Measurements from ENCODE around the gene FNDC3B. TPM values are rescaled to one million over a fixed set of nuclear protein-coding genes. Genes with fewer than 3 reads are reported as not detected.
A peak's percentile ranks its signal among the peaks of the same experiment; 100 is the strongest.

FNDC3B gene
- total RNA-seq, 1 donor from 2014 or later: 54.9 TPM

DNA sequence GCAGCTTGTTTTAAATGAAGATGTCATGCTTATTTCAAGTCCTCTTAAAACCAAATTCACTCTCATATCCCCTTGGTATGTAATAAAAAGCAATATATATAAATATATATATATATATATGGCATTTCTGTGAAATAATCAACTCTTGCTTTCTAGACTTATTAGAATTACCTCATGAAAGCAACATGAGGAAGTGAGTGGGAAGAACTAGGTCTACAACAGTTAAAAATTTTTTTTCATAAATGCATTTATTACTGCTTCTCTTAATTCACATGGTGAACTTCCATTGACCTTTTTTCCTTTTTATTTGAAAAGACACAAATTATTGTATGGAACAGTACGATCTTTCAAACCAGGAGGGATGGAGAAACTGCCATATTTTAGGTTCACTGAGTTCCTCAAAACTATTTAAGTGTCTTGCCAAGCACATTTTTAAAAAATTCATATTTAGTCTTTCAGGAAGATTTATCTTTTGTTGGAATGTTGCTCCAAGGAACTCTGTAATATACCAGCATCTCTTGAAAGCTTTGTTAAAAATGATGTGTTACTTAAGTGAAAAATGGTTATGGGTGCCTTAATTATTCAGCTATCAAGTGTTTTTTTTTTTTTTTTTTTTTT lies 223.7 kb downstream of the FNDC3B start:
- intact Hi-C loops (cut with DNase I): loop anchor here (5.0 kb wide), 1 partner anchor 111 kb away; no protein-coding TSS in a partner anchor
- Histone ChIP-seq H3K27ac (peak overlapping the region in 1 of 2 donors; percentile 35), H3K36me3 (peaks cover 4 to 9% of the 10 kb centered on the region in 2 donors), H3K27me3 (no peaks in the 10 kb centered on the region), H3K9me3 (no peaks in the 10 kb centered on the region), H3K4me1 (peaks cover 23 to 50% of the 10 kb centered on the region in 2 donors), H3K4me3 (no peak overlapping the region)
- no peak for DNase-seq (ENCODE audit: low spot score in 2 of 2)
- TF ChIP-seq, protein P1, sequence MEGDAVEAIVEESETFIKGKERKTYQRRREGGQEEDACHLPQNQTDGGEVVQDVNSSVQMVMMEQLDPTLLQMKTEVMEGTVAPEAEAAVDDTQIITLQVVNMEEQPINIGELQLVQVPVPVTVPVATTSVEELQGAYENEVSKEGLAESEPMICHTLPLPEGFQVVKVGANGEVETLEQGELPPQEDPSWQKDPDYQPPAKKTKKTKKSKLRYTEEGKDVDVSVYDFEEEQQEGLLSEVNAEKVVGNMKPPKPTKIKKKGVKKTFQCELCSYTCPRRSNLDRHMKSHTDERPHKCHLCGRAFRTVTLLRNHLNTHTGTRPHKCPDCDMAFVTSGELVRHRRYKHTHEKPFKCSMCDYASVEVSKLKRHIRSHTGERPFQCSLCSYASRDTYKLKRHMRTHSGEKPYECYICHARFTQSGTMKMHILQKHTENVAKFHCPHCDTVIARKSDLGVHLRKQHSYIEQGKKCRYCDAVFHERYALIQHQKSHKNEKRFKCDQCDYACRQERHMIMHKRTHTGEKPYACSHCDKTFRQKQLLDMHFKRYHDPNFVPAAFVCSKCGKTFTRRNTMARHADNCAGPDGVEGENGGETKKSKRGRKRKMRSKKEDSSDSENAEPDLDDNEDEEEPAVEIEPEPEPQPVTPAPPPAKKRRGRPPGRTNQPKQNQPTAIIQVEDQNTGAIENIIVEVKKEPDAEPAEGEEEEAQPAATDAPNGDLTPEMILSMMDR (IDR thresholded peaks at IDR 0.05): no peak

DNA sequence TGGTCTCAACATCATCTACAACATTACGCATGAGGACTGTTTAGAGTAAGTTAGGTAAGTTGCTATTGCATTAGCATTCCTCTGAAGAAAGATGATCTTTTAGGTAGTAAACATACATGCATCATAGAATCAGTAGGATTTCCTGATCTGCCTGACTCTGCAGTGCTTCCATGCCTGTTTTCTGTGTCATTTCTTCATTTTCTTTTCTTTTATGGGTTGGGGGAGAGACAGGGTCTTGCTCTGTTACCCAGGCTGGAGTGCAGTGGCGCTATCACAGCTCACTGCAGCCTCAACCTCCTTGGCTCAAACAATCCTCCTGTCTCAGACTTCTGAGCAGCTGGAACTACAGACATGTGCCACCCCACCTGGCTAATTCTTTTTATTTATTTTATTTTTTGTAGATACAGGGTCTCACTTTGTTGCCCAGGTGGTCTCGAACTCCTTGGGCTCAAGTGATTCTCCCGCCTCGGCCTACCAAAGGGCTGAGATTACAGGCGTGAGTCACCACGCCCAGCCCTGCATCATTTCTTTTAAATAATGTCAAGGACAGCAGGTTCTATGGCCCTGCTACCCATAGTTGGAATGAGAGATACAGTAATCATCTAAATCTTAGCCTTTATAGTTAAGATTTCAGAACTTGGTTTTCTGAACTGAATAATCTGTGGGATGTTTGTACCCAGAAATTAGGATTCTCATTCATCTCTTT lies 224.6 kb downstream of the FNDC3B start:
- intact Hi-C loops (cut with DNase I): loop anchor here (5.0 kb wide), 1 partner anchor 112 kb away; no protein-coding TSS in a partner anchor
- Histone ChIP-seq H3K9me3 (no peaks in the 10 kb centered on the region), H3K36me3 (peaks cover 4 to 9% of the 10 kb centered on the region in 2 donors), H3K4me1 (peaks cover 17 to 47% of the 10 kb centered on the region in 2 donors), H3K27ac (peak overlapping the region in 1 of 2 donors; percentile 12), H3K4me3 (no peak overlapping the region), H3K27me3 (no peaks in the 10 kb centered on the region)
- DNase-seq (ENCODE audit: low spot score in 2 of 2): no peak
- TF ChIP-seq, protein P1 (IDR thresholded peaks at IDR 0.05): no peak

DNA sequence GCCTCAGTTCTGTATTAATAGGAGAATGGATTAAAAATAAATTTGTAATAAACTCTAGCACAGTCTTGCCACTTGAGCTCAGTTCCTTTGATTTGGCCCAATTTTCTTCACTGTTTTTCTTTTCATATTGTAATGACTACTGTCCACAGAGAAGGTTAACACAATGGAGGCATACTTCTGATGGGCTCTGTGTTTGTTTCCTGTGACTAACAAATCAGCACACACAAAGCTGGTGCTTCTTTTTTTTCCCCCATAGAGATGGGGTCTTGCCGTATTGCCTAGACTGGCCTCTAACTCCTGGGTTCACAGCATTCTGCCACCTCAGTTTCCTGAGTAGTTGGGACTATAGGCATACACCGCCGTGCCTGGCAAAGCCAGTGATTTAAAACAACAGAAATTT lies 226.7 kb downstream of the FNDC3B start:
- DNase-seq (ENCODE audit: low spot score in 2 of 2): no peak
- no peaks in the 10 kb centered on the region for H3K27me3 ChIP-seq
- TF ChIP-seq, protein P1 (IDR thresholded peaks at IDR 0.05): no peak
- peaks cover 4 to 26% of the 10 kb centered on the region in 2 donors for H3K4me1 ChIP-seq
- no peak overlapping the region for H3K4me3 ChIP-seq
- peaks cover 4 to 9% of the 10 kb centered on the region in 2 donors for H3K36me3 ChIP-seq
- H3K9me3 ChIP-seq: no peaks in the 10 kb centered on the region
- intact Hi-C loops (cut with DNase I): no loop called here
- H3K27ac ChIP-seq: no peak overlapping the region

DNA sequence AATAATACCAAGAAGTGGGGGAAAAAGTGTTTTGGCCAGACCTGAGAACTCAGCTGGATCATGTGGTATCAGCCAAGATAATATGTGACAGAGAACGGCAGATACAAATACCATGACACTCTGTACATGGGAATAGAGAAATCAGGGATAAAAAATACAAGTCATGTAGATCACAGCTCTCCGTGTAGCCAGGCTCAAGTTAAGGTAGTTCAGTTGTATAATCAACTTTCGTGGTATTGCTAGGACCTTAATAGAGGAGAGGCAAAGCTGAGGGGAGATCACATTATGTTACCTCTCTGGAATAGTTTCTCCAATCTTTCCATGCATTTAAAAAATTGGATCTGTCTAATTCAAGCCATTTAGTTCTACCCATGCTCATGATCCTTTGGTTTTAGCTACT lies 229.0 kb downstream of the FNDC3B start:
- Histone ChIP-seq H3K4me1 (peaks cover 0 to 8% of the 10 kb centered on the region in 2 donors), H3K27me3 (no peaks in the 10 kb centered on the region), H3K4me3 (no peak overlapping the region), H3K36me3 (peaks cover 4 to 9% of the 10 kb centered on the region in 2 donors), H3K27ac (peak overlapping the region; percentile 29 to 46), H3K9me3 (no peaks in the 10 kb centered on the region)
- intact Hi-C loops (cut with DNase I): no loop called here
- TF ChIP-seq, protein P1 (IDR thresholded peaks at IDR 0.05): no peak
- no peak for DNase-seq (ENCODE audit: low spot score in 2 of 2)

DNA sequence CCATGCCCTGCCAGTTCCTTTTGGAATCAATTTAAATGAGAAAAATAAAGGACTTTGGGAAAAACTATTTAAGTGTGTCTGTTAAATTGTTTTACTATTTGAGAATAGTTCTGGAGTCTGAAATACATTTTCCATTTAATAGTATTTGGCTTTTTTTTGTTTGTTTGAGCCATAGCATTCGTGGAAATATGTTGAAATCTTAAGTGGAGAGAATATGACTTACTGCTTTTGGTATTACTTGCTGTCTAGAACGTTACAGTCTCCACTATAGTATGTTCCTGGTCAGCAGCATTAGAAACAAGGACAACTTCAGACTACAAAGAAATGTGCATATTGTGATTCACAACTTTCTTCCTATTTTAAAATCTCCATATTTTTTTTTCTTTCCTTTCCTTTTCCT lies 229.5 kb downstream of the FNDC3B start:
- H3K4me1 ChIP-seq: peaks cover 0 to 5% of the 10 kb centered on the region in 2 donors
- no peak for DNase-seq (ENCODE audit: low spot score in 2 of 2)
- TF ChIP-seq, protein P1 (IDR thresholded peaks at IDR 0.05): no peak
- H3K27me3 ChIP-seq: no peaks in the 10 kb centered on the region
- intact Hi-C loops (cut with DNase I): no loop called here
- no peaks in the 10 kb centered on the region for H3K9me3 ChIP-seq
- H3K27ac ChIP-seq: peak overlapping the region; percentile 29 to 46
- H3K4me3 ChIP-seq: no peak overlapping the region
- H3K36me3 ChIP-seq: peaks cover 4 to 9% of the 10 kb centered on the region in 2 donors

Measured in ascending aorta (tissue), 2 donors.